ENCODE data around the gene NCOA3.
"Not testable (repeated sequence)": the region's sequence is repeated elsewhere in the genome, so short reads cannot be mapped to it uniquely, and the experiment has no call there.

Gene NCOA3

DNA sequence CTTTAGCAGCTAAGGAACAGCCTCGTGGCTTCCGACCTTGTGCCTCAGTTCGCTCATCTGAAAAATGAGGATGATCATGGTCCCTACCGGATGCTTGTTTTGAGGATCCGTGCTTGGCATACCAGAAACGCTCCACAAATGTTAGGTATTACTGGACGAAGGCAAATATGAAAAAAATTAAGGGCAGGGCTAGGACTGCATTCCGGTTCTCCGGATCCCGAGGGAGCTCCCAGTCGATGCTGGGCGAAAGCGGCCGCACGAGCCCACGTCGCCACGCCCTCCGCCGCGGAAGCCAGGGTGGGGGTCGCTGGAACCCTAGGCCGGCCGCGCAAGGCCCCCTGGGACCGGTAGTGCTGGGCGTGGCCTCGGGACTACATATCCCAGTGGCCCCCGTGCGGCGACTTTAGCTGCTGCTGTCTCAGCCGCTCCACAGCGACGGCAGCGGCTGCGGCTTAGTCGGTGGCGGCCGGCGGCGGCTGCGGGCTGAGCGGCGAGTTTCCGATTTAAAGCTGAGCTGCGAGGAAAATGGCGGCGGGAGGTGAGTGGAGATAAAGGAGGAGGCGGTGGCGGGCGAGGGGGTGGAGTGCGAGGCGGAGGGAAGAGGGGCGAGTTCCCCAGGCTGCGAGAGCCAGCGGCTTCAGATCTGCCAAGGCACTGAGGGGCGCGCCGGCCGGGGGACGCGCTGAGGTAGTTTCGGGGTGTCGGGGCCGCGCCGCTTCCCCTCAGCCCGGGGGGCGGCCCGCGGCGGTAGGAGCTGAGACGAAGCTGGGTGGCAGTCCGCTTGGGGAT is at the start of gene NCOA3:
Gene NCOA3 (plus strand): TSS at position 406 of the 789 bp plus-strand sequence. CDS start 120,361 bp downstream, outside the sequence.
- DNase-seq: peak; percentile 99

DNA sequence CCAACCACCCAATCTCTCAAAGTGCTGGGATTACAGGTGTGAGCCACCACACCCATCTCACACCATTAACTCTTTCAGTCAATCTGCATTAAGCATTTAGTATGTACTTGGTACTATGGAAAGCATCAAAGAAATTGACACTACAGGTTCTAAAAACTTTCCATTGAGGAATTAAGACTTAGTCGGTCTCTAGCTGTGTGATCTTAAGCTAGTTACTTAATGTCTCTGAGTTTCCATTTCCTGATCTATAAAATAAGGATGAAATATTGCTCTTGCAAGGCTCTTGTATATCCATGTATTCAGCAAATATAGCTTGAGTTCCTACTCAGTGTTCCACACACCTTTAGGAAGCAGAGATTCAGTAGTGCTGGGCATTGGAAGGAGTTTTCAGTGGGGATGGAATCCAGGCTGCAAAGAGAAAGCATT is 48.9 kb upstream of the NCOA3 start:
- no peak for DNase-seq

DNA sequence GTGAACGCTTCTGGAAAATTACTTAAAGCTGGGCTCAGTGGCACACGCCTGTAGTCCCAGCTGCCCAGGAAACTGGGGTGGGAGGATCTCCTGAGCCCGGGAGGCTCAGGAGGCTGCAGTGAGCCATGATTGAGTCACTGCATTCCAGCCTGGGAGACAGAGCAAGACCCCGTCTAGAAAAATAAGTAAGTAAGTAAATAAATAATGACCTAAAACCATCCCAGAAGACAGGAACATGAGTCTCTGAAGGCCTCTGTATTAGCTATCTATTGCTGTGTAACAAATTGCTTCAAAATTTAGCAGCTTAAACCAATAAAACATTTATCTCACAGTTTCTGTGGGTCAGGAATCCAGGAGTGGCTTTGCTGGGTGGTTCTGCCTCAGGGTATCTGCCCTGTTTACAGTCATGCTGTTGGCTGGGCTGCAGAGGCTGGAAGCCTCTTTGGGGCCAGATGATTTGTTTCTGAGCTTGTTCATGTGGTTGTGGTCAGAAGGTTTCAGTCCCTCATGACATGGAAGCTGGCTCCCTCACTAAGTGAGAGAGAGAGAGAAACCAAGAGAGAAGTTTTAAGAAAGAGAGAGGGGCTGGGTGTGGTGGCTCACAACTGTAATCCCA is 48.4 kb upstream of the NCOA3 start:
- no peak for DNase-seq

DNA sequence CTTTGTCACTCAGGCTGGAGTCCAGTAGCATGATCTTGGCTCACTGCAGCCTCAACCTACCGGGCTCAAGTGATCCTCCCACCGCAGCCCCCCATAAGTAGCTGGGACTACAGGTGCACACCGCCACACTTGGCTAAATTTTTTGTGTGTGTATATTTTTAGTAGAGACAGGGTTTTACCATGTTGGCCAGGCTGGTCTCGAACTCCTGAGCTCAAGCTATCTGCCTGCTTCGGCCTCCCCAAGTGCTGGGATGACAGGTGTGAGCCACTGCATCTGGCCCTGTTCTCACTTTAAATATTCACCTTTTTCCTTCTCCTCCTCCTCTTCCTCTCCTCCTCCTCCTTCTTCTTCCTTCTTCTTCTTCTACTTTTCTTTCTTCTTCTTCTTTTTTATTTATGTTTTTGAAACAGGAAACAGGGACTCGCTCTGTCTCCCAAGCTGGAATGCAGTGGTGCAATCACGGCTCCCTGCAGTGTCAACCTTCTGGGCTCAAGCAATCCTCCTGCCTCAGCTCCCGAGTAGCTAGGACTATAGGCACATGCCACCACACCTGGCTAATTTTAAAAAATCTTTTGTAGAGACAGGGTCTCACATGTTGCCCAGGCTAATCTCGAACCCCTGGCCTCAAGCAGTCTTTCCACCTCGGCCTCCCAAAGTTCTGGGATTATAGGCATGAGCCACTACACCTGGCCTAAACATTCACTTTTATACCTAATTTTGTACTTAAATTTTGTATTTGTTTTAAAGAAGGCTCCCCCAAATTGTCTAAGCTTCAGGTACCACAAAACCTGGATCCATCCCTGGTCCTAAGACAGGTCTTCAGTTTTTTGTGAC is 47.2 kb upstream of the NCOA3 start:
- no peak for DNase-seq

DNA sequence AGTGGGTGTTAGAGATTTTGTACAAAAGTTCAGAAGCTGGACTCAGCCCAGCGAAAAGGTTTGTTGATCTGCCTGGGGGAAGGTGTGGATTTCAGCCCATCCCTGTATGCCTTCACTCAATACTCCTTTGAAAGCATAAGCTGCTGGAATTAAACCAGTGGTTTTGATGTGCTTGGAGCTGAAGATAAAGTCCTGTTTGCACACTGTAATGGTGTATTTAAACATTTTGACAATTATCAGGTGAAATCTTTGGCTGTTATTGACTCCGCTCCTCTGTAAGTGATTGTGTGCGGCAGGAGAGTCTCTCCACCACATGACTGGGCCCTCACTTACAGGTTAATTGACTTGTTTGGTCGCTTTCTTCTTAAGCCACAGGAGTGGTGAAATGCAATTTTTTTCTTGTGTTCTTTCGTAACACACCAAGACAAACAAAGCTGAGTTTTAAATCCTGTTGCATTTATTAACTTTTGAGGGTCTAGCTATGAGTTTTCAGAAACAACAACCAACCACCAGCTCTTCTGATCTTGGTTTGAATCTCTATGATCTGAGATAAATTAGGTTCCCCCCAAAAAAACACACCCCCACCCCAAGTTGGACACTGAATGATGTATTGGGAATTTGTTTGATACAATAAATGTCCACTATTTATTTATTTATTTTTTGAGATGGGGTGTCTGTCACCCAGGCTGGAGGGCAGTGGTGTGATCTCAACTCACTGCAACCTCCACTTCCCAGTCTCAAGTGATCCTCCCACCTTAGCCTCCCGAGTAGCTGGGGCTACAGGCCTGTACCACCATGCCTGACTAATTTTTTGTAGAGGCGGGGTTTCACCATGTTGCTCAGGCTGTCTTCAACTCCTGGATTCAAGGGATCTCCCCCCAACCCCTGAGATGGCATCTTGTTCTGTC is 46.3 kb upstream of the NCOA3 start:
- no peak for DNase-seq

DNA sequence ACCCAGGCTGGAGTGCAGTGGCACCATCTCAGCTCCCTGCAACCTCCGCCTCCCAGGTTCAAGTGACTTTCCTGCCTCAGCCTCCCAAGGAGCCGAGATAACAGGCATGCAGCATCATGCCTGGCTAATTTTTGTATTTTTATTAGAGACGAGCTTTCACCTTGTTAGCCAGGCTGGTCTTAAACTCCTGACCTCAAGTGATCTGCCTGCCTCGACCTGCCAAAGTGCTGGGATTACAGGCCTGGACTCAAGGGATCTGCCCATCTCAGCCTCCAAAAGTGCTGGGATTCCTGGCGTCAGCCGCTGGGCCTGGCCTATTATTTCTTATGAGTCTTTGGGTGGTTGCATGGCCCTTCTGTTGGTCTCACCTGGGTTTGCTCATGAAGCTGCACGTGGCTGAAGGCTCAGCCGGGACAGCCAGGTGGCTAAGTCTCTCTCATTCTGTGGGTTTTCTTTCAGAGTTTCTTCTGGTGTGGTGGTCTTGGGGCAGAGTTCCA is 45.6 kb upstream of the NCOA3 start:
- no peak for DNase-seq

DNA sequence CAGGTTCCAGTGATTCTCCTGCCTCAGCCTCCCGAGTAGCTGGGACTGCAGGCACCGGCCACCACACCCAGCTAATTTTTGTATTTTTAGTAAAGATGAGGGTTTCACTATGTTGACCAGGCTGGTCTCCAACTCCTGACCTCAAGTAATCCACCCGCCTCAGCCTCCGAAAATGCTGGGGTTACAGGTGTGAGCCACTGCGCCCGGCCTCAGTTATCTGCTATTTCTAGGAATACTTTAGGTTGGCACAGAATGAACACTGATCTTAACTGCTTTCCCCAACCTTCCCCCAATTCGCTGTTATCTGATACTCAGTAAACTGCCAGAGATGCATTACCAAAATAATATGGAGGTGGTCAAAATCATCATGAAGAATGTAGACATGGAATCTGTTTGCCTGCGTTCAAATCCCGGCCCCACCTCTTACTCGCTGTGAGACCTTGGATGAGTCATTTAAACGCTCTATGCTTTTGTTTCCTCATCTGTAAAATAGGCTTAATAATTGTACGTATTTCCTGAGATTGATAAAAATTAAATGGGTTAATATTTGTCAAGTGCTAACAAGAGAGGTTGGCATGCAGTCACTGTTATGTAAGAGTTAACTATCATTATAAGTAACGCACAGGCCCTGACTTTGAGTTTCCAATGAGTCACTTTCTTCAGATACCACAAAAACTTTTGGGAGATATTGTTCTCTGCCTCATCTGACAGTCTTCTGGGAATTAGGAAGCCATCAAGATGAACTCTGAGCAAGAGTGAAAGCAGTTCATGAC is 44.5 kb upstream of the NCOA3 start:
- no peak for DNase-seq

DNA sequence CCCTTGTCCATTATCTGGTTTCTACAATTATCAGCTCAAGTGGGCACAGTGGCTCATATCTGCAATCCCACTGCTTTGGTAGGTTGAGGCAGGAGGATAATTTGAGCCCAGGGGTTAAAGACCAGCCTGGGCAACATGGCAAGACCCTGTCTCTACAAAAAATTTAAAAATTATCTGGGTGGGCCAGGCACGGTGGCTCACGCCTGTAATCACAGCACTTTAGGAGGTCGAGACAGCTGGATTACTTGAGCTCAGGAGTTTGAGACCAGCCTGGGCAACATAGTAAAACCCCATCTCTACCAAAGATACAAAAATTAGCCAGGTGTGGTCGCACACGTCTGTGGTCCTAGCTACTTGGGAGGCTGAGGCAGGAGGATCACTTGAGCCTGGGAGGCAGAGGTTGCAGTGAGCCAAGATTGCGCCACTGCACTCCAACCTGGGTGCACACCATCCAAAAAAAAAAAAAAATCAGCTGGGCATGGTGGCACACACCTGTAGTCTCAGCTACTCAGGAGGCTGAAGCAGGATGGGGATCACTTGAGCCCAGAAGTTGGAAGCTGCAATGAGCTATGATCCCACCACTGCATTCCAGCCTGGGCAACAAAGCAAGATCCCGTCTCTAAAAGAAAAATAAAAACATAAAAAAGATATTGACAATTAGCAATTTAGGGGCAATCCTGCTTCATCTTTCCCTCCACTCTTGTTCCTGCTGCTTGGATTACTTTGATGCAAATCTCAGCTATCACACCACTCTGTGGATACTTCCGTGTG is 43.2 kb upstream of the NCOA3 start:
- not testable (repeated sequence) for DNase-seq

DNA sequence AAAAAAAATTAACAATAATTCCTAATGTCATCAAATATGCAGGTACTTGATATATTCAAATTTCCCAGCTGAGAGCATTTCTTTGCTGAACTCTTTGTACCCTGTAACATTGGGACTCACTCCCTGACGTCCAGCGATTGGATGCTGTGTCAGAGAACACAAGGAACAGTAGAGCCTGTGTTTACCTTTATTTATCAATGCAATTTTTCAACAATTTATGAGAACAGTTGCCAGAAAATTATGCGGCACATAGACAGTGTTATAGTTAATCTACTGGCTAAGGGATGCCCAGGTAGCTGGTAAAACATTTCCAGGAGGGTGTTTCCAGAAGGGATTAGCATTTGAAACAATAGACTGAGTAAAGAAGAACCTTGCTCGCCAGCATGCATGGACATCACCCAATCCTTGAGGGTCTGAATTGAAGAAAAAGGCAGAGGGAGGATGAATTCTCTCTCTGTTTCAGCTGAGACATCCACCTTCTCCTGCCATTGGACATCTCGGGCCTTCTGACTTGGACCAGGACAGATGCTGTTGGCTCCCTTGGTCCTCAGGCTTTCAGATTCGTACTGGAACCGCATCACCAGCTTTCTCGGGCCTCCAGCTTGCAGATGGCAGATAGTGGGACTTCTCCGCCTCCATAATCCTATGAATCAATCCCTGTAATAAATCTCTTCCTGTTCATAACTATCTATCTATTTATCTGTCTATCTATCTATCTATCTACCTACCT is 42.2 kb upstream of the NCOA3 start:
- DNase-seq: no peak

DNA sequence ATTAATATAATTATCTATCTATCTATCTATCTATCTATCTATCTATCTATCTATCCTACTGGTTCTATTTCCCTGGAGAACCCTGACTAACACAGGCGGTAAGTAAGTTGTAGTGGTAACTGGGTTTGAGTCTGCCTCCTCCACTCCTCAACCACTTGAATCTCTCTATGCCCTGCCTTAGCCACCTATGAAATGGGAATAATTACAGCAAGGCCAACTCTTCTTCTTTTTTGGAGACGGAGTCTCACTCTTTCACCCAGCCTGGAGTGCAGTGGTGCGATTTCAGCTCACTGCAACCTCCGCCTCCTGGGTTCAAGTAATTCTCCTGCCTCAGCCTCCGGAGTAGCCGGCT is 41.0 kb upstream of the NCOA3 start:
- DNase-seq: not testable (repeated sequence)

DNA sequence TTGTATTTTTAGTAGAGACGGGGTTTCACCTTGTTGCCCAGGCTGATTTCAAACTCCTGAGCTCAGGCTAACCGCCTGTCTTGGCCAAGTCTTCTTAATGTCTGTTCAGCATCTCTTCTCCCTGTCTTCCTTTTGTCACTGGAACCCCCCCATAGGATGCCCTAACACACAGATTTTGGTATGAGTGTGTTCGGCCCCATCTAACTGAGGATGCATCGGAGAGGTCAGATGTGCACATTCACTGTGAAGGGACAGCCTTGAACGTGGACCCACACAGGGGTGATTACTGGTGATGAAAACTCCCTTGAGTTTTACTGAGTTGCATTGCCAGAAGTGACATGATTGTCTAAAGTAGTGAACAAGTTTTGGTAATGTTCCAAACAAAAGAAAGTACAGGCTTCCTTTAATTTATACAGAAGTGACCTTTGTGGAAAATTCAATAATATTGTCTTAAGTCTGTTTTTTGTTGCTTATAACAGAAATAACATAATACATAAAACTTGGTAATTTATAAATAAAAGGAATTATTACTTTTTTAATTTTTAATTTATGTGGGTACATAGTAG is 40.5 kb upstream of the NCOA3 start:
- no peak for DNase-seq

DNA sequence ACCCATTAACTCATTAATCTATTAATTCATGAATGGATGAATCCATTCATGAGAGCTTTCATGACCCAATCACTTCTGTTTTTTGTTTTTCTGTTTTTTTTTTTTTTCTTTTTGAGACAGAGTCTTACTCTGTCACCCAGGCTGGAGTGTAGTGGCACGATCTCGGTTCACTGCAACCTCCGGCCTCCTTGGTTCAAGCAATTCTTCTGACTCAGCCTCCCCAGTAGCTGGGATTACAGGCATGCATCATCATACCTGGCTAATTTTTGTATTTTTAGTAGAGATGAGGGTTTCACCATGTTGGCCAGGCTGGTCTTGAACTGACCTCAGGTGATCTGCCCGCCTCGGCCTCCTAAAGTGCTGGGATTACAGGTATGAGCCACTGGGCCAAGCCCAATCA is 39.8 kb upstream of the NCOA3 start:
- DNase-seq: not testable (repeated sequence)

DNA sequence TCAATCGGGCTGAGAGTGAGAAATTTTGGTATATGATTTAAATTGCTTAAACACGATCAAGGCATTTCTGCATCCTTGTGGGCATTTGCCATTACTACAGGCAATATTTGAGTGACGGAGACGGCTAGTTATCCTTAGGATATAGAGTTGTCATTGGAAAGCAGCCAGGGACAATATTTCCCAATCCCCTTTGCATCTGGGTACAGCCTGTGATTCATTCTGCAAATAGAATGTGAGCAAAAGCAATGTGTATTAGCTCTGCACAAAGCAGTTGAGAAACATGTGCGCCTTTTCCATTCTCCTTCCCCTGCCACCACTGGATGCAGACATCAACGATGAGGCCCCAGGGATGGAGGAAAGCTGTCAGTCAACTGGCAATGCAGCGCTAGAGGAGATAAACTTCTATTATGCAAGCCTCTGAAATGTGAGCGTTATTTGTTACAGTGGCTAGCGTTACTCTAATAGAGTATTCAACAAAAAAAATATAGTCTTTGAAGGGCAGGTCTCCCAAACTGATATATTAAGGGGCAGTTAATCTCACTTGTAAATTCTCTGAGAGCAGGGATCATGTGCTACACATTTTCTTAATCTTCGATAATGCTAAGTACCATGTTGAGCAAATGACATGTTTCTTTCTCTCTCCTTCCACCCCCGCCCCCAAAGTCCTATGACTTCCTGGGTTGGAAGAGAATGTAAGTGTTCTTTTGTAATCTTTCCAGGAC is 37.1 kb upstream of the NCOA3 start:
- DNase-seq: peak; percentile 48

DNA sequence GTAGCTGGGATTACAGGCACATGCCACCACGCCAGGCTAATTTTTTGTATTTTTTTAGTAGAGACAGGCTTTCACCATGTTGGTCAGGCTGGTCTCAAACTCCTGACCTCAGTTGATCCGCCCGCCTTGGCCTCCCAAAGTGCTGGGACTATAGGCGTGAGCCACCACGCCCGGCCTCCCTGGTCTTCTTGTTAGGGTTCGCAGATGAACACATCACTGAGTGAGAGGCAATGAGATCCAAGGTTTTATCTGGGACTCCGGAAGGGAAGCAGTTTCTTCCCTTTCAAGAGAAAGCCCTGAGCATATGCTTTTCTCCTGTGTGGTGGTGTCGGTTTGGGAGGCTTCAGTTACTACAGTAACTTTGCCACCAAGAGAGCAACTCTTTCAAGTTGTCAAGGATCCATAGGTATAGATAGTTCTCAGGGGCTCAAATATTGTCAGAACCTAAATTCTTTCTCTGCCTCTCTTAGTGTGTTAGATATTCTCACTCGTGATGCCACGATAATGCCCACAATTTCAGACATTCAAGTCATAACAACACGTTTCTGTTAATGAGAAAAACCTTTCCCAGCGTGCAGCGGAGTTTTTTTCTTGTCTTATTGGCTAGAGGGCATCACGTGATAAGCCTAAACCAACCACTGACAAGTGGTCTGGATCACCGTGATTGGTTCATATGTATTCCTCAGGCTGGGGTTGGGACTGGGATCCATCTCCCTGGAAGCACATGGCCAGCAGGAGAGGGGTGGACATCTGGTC is 36.2 kb upstream of the NCOA3 start:
- no peak for DNase-seq

DNA sequence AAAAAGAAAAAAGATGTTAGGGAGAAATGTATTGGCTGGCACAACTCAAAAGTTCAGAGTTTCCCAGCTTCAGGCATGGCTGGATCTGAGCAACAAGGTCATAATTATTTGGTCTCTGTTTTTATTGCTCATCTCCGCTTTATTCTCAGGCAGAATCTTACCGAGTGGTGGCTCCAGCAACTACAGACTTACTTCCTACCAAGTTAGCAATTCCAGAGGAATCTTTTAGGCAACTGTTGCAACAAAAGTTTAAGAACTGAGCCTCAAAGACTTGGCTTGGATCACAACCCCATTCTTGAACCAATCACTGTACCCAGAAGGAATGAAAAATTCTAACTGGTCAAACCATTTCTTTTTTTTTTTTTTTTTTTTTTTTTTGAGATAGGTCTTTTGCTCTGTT is 35.5 kb upstream of the NCOA3 start:
- DNase-seq: no peak

DNA sequence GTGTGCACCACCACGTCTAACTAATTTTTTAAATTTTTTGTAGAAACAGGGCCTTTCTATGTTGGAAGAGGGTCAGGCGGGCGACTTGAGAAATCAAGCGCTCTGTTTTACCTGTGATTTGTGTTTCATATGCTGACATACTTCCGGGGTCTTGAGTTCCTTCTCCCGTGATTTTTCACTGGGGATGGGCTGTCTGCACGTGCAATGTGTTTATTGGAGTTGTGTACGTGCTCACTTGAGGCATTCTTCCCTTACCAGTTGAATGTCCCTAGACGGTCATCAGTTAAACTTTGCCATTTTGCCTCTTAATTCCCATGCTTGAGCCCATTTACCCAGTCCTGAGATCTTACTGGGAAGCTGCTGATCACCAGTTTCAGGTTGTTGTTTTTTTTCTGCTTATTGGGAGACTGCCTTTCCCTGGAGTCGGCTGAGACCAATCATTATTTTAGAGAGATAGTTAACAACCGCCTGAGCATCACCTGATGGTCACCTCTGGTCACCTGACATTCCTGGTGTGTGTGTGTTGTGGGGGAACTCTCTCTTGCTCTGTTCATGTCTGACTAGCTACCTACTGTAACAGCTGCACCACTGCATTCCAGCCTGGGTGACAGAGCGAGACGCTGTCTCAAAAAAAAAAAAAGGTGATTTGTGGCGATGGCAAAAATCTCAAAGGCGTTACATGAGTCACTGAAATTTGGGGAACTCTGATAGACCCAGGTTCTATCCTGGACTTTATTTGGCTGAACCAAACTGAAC is 34.8 kb upstream of the NCOA3 start:
- DNase-seq: no peak

DNA sequence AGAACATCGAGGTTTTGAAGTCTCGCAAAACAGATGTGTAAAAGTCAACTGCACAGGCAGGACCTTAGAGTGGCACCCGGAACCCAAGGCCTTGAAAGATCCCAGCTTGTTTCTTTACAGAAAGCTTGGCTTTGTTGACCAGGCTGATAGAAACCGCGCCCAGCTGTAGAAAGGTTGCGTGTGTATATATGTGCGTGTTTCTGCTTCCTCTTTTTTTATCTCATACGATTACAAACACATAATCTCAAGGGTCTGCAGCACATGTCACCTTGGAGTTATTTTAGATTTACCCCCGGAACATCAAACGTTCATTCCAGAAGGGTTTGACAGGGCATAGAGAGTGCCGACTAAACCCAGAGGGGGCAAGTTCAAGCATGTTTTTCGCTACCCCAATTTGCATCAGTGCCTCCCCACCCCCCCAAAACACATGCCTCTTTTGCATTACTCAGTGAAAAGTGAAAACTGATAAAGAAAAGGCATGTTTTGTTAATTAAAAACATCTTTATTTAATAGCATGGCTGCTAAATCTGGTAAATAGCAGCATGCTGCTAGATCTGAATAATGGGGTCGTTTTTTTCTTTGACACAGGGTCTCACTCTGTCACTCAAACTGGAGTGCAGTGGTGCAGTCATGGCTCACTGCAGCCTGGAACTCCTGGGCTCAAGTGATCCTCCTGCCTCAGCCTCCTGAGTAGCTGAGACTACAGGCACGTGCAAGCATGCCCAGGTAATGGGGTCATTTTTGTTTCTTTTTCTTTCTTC is 33.2 kb upstream of the NCOA3 start:
- DNase-seq: no peak
